Loucy (cell line): ENCODE data around the gene PRDM5.

Experiments used
- EZH2phosphoT487 ChIP-seq: fragments of 200-600 bp; IDR thresholded peaks from 2 replicates; pipeline ENCODE4 v1.6.1; 2018; ENCODE audit warnings: antibody characterized with exemption, mild to moderate bottlenecking, moderate library complexity, borderline replicate concordance
- TF ChIP-seq, protein P1 (sequence below): fragments of 200-600 bp; sonication (generic); conservative IDR thresholded peaks from 2 replicates; pipeline ENCODE4 v1.5.1; 2014; ENCODE audit warnings: mild to moderate bottlenecking, antibody characterized with exemption, low read length

GRCh38 chr4:120838784-120839183 lies 83.7 kb downstream of the PRDM5 start:
- TF ChIP-seq, protein P1, sequence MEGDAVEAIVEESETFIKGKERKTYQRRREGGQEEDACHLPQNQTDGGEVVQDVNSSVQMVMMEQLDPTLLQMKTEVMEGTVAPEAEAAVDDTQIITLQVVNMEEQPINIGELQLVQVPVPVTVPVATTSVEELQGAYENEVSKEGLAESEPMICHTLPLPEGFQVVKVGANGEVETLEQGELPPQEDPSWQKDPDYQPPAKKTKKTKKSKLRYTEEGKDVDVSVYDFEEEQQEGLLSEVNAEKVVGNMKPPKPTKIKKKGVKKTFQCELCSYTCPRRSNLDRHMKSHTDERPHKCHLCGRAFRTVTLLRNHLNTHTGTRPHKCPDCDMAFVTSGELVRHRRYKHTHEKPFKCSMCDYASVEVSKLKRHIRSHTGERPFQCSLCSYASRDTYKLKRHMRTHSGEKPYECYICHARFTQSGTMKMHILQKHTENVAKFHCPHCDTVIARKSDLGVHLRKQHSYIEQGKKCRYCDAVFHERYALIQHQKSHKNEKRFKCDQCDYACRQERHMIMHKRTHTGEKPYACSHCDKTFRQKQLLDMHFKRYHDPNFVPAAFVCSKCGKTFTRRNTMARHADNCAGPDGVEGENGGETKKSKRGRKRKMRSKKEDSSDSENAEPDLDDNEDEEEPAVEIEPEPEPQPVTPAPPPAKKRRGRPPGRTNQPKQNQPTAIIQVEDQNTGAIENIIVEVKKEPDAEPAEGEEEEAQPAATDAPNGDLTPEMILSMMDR: no peak
- TF ChIP-seq EZH2phosphoT487: no peak
